Spleen (tissue), 11 donors: ENCODE results near the gene LRBA. TPM values are rescaled to one million over a fixed set of nuclear protein-coding genes. Genes with fewer than 3 reads are reported as not detected.

Source experiments
- DNase-seq: peaks from one replicate; pipeline ENCODE4 v3.0.0-alpha.2; 2020
- H3K27ac ChIP-seq, 8 donors: fragments of 200-600 bp; sonication (generic) in 7 of 8; 1 replicate in 4 of 8; 2 replicates in 4 of 8; pipeline versions ENCODE4 v1.5.0 to v1.8.0; 2016 to 2021; ENCODE audit warnings: inconsistent platforms in 4 of 8, mild to moderate bottlenecking in 4 of 8, moderate library complexity in 1 of 8
- H3K27me3 ChIP-seq, 7 donors: fragments of 200-600 bp; sonication (generic) in 6 of 7; replicated peaks in 1 of 7; 1 replicate in 4 of 7; 2 replicates in 3 of 7; pipeline versions ENCODE4 v1.5.0 to v1.8.0; 2016 to 2021; ENCODE audit warnings: inconsistent platforms in 3 of 7, mild to moderate bottlenecking in 1 of 7
- H3K36me3 ChIP-seq, 6 donors: fragments of 200-600 bp; sonication (generic) in 5 of 6; 1 replicate in 4 of 6; 2 replicates in 2 of 6; pipeline versions ENCODE4 v1.5.0 to v1.8.0; 2016 to 2021; ENCODE audit warnings: inconsistent platforms in 2 of 6
- H3K4me1 ChIP-seq, 6 donors: fragments of 200-600 bp; sonication (generic) in 5 of 6; 1 replicate in 3 of 6; 2 replicates in 3 of 6; pipeline versions ENCODE4 v1.5.0 to v1.8.0; 2016 to 2021; ENCODE audit warnings: inconsistent platforms in 3 of 6
- H3K4me3 ChIP-seq, 8 donors: fragments of 200-600 bp; sonication (generic) in 7 of 8; 1 replicate in 4 of 8; 2 replicates in 4 of 8; pipeline versions ENCODE4 v1.5.0 to v1.8.0; 2016 to 2021; ENCODE audit warnings: inconsistent platforms in 4 of 8, mild to moderate bottlenecking in 4 of 8, moderate library complexity in 2 of 8
- H3K9me3 ChIP-seq, 8 donors: fragments of 200-600 bp; sonication (generic) in 7 of 8; 1 replicate in 4 of 8; 2 replicates in 4 of 8; pipeline versions ENCODE4 v1.5.0 to v1.8.0; 2016 to 2021; ENCODE audit warnings: inconsistent platforms in 4 of 8
- POLR2A ChIP-seq, 3 donors: fragments of 450-650 bp; IDR thresholded peaks; one replicate each; pipeline ENCODE4 v1.5.1; 2017; ENCODE audit warnings: antibody characterized with exemption in 3 of 3, mild to moderate bottlenecking in 1 of 3
- POLR2AphosphoS5 ChIP-seq, 3 donors: sonication (generic); formaldehyde crosslinking; IDR thresholded peaks; one replicate each; pipeline ENCODE4 v1.5.1; 2017; ENCODE audit warnings: antibody characterized with exemption in 3 of 3
- WGBS, 5 donors: extraction: QIAGEN DNeasy Blood & Tissue Kit in 3 of 5; methylation state at CpG; one replicate each; pipeline versions ENCODE4 v1.1.5 to v1.1.7; 2013 to 2018; 5-methylcytosine and 5-hydroxymethylcytosine counted together
- intact Hi-C: fragments of 100-400 bp; cut with DNase I; formaldehyde crosslinking; loops from one replicate; pipeline ENCODE4 v1.15.0; 2023; ENCODE audit warnings: low total_unique reads
- polyA plus RNA-seq, 3 donors: library from polyadenylated mRNA; stranded (reverse); fragments of 200-250 nt; gene quantifications; one replicate each; pipeline ENCODE4 v1.2.1, GENCODE V29; 2013
- total RNA-seq, 7 donors: library from RNA; depleted of rRNA in 3 of 7; stranded (reverse); fragments of >200 nt in 3 of 7; fragmentation: NEBNext Ultra II Directional in 4 of 7; extraction: Animal tissue kit (Norgen Biotek cat#: 25700) in 4 of 7; gene quantifications; one replicate each; pipeline versions ENCODE4 v1.1.0 to v1.2.1, GENCODE V29; 2016 to 2021
- TF ChIP-seq, protein P1 (sequence below), 11 experiments: fragments of 200-600 bp in 7 of 11; fragments of 450-650 bp in 4 of 11; sonication (generic) in 4 of 11; IDR thresholded peaks in 8 of 11; conservative IDR thresholded peaks in 3 of 11; 1 replicate in 7 of 11; 2 replicates in 4 of 11; pipeline versions ENCODE4 v1.4.0 to v1.8.0; 2016 to 2021; ENCODE audit warnings: antibody characterized with exemption in 11 of 11, inconsistent platforms in 4 of 11, mild to moderate bottlenecking in 1 of 11
- donor health status: healthy with polysubstance abuse.
- donor health status: DM: no; HTN: no; CAD: no; lungs with moderate emphysema.
- donor health status: DM: no; HTN: no; CAD: no.
- donor health status: Bipolar disorder and iron deficiency.
- donor health status: healthy.
- donor health status: DM: no; HTN: no; CAD: no.
- donor health status: DM: yes; HTN: yes; CAD: no.

LRBA gene
- total and polyA plus RNA-seq, 10 donors = 8.2 to 84.9 (median 50.5) TPM

DNA sequence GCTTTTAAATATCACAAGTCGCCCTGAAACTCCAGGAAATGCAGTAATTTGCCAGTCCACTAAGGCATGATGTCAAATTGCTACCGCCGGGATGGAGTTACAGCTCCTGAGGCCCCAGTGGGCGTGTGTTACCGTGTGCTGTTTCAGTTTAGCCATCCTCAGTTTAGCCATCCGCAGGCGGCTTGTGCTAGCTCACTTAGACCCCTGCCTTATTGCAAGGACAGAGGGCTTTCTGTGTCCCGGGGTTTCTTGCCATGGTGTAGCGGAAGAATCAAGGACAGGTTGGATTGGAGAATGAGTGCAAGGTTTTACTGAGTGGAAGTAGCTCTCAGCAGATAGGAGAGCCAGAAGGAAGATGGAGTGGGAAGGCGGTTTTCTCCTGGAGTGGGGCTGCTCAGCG lies 33.8 kb upstream of the LRBA start:
- H3K27me3 ChIP-seq = no peaks in the 10 kb centered on the region
- DNase-seq = no peak
- intact Hi-C loops = no loop called here

DNA sequence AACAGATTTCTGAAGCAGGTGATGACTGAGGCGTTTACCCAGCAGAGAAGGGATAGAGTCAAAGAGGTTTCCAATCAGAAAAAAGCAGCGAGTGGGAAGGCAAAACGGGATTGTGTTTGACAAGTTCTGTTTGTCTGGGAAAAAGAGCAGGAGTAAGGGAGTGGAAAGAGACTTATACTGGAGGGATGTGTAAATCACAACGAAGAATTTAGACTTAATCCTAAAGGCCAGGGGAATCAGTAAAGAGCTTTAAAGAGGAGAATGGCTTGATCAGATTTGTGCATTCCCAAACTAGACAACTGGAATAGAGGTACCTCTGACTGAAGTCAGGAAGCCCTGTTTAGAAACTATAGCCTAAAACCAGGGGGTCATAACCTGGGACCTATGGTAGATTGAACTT lies 31.5 kb upstream of the LRBA start:
- DNase-seq = no peak
- Histone ChIP-seq H3K9me3 (no peaks in the 10 kb centered on the region), H3K27me3 (no peaks in the 10 kb centered on the region), H3K27ac (no peak overlapping the region), H3K4me1 (no peaks in the 10 kb centered on the region), H3K4me3 (no peak overlapping the region), H3K36me3 (no peaks in the 10 kb centered on the region)
- WGBS, 5 donors = 73 to 90% (median 84%) methylated on average over 4 of the region's 4 CpGs
- TF ChIP-seq, protein P1, sequence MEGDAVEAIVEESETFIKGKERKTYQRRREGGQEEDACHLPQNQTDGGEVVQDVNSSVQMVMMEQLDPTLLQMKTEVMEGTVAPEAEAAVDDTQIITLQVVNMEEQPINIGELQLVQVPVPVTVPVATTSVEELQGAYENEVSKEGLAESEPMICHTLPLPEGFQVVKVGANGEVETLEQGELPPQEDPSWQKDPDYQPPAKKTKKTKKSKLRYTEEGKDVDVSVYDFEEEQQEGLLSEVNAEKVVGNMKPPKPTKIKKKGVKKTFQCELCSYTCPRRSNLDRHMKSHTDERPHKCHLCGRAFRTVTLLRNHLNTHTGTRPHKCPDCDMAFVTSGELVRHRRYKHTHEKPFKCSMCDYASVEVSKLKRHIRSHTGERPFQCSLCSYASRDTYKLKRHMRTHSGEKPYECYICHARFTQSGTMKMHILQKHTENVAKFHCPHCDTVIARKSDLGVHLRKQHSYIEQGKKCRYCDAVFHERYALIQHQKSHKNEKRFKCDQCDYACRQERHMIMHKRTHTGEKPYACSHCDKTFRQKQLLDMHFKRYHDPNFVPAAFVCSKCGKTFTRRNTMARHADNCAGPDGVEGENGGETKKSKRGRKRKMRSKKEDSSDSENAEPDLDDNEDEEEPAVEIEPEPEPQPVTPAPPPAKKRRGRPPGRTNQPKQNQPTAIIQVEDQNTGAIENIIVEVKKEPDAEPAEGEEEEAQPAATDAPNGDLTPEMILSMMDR (IDR thresholded peaks at IDR 0.05 in 8 of 11, conservative IDR thresholded peaks at IDR 0.05 in 3 of 11) = no peak
- TF ChIP-seq POLR2AphosphoS5 (IDR thresholded peaks at IDR 0.05) (no peak), POLR2A (IDR thresholded peaks at IDR 0.05) (no peak)
- intact Hi-C loops = no loop called here

More for the DNA sequence above, 33.8 kb upstream of the LRBA start:
- no peaks in the 10 kb centered on the region for H3K9me3 ChIP-seq
- WGBS, 5 donors = 89 to 94% (median 92%) methylated on average over 11 of the region's 11 CpGs
- H3K4me3 ChIP-seq = no peak overlapping the region
- TF ChIP-seq, protein P1 (IDR thresholded peaks at IDR 0.05 in 8 of 11, conservative IDR thresholded peaks at IDR 0.05 in 3 of 11) = no peak
- TF ChIP-seq POLR2A (IDR thresholded peaks at IDR 0.05) (no peak), POLR2AphosphoS5 (IDR thresholded peaks at IDR 0.05) (no peak)
- no peak overlapping the region for H3K27ac ChIP-seq
- no peaks in the 10 kb centered on the region for H3K36me3 ChIP-seq
- H3K4me1 ChIP-seq = no peaks in the 10 kb centered on the region

DNA sequence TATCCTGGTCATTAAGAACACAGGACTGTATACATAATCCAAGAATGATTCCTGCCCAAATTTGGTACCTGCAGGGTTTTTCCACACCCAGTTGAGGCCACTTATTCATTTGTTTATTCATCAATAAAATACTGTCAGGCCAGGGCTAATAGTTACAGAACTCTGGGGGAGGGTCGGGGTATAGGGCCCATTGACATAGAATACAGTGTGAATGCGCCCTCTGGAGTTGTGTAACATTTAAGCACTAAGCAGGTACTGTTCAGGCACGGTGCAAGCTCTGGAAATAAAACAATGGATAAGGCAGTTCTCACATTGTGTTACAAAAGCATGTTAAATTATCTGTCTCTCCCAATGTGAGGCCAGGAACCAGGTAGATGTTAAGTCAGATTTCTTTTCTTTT lies 30.8 kb upstream of the LRBA start:
- intact Hi-C loops = no loop called here
- WGBS, 5 donors = 25 to 32% (median 29%) methylated on average over 3 of the region's 3 CpGs

DNA sequence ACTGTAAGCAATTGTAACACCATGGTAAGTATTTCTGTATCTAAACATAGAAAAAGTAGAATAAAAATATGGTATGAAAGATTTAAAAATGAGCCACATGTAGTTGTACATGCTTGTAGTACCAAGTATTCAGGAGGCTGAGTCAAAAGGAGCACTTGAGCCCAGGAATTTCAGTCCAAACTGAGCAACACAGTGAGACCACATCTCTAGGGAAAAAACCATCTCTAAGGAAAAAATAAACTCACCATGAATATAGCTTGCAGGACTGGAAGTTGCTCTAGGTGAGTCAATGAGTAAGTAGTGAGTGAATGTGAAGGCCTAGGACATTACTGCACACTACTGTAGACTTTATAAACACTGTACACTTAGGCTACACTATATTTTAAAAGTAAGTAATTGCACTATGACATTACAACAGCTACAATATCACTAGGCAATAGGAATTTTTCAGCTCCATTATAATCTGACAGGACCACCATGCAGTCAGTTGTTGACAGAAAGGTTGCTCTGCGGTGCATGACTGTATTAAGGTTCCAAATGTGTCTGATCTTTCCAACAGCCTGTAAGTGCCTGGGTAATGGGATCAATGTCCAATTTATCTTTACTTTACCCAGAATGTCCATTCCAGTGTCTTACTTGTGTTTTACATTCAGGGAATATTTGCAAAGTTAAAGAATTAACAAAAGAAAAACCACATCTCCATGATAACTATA lies 28.9 kb upstream of the LRBA start:
- Histone ChIP-seq H3K27me3 (no peaks in the 10 kb centered on the region), H3K36me3 (no peaks in the 10 kb centered on the region), H3K9me3 (no peaks in the 10 kb centered on the region), H3K4me1 (no peaks in the 10 kb centered on the region), H3K4me3 (no peak overlapping the region), H3K27ac (no peak overlapping the region)
- intact Hi-C loops = no loop called here
- TF ChIP-seq POLR2A (IDR thresholded peaks at IDR 0.05) (no peak), POLR2AphosphoS5 (IDR thresholded peaks at IDR 0.05) (no peak)
- TF ChIP-seq, protein P1 (IDR thresholded peaks at IDR 0.05 in 8 of 11, conservative IDR thresholded peaks at IDR 0.05 in 3 of 11) = no peak
- WGBS, 5 donors = 84 to 100% (median 95%) methylated on average over 1 of the region's 1 CpG
- no peak for DNase-seq

More for the DNA sequence above, 30.8 kb upstream of the LRBA start:
- Histone ChIP-seq H3K27ac (no peak overlapping the region), H3K4me1 (no peaks in the 10 kb centered on the region), H3K4me3 (no peak overlapping the region), H3K36me3 (no peaks in the 10 kb centered on the region), H3K9me3 (no peaks in the 10 kb centered on the region), H3K27me3 (no peaks in the 10 kb centered on the region)
- TF ChIP-seq POLR2A (IDR thresholded peaks at IDR 0.05) (no peak), POLR2AphosphoS5 (IDR thresholded peaks at IDR 0.05) (no peak)
- TF ChIP-seq, protein P1 (IDR thresholded peaks at IDR 0.05 in 8 of 11, conservative IDR thresholded peaks at IDR 0.05 in 3 of 11) = no peak
- DNase-seq = no peak
